H9 (cell line): ENCODE results near the gene CUEDC1. TPM values are rescaled to one million over a fixed set of nuclear protein-coding genes. Genes with fewer than 3 reads are reported as not detected.
A peak's percentile ranks its signal among the peaks of the same experiment; 100 is the strongest.

Experiments used
- DNase-seq: peaks from one replicate; pipeline ENCODE4 v3.0.0-alpha.2; 2017
- H2AFZ ChIP-seq: one replicate; pipeline ENCODE4 v1.6.1; 2013; ENCODE audit warnings: mild to moderate bottlenecking, low read length, control low read depth, moderate library complexity
- H2AK5ac ChIP-seq: 2 replicates; pipeline ENCODE4 v1.6.1; 2013; ENCODE audit warnings: low read length, control low read depth, mixed read lengths; ENCODE audit not compliant: insufficient read length
- H2BK120ac ChIP-seq: one replicate; pipeline ENCODE4 v1.6.1; 2013; ENCODE audit warnings: low read depth, mild to moderate bottlenecking, low read length, control low read depth, inconsistent platforms; ENCODE audit not compliant: poor library complexity, severe bottlenecking
- H2BK12ac ChIP-seq: 2 replicates; pipeline ENCODE4 v1.6.1; 2013; ENCODE audit warnings: low read length, control low read depth, mixed read lengths, low read depth; ENCODE audit not compliant: insufficient read length
- H2BK15ac ChIP-seq: 2 replicates; pipeline ENCODE4 v1.6.1; 2013; ENCODE audit warnings: low read depth, low read length, control low read depth
- H2BK20ac ChIP-seq: one replicate; pipeline ENCODE4 v1.6.1; 2013; ENCODE audit warnings: low read depth, mild to moderate bottlenecking, low read length, control low read depth, inconsistent platforms; ENCODE audit not compliant: poor library complexity, severe bottlenecking
- H2BK5ac ChIP-seq: 2 replicates; pipeline ENCODE4 v1.6.1; 2013; ENCODE audit warnings: low read length, control low read depth, mixed read lengths; ENCODE audit not compliant: insufficient read length
- H3K14ac ChIP-seq: 2 replicates; pipeline ENCODE4 v1.6.1; 2013; ENCODE audit warnings: low read length, control low read depth; ENCODE audit not compliant: insufficient read depth
- H3K18ac ChIP-seq: 2 replicates; pipeline ENCODE4 v1.6.1; 2013; ENCODE audit warnings: low read depth, mild to moderate bottlenecking, mixed read lengths, low read length, control low read depth; ENCODE audit not compliant: insufficient read length
- H3K23ac ChIP-seq: 2 replicates; pipeline ENCODE4 v1.6.1; 2013; ENCODE audit warnings: low read length, control low read depth, mixed read lengths, low read depth; ENCODE audit not compliant: insufficient read length
- H3K23me2 ChIP-seq: 2 replicates; pipeline ENCODE4 v1.6.1; 2013; ENCODE audit warnings: low read depth, mild to moderate bottlenecking, mixed read lengths, low read length, control low read depth; ENCODE audit not compliant: insufficient read length, poor library complexity, severe bottlenecking
- H3K27ac ChIP-seq: 2 replicates; pipeline ENCODE4 v1.5.1; 2013; ENCODE audit warnings: low read length, control low read depth, mixed read lengths, low read depth; ENCODE audit not compliant: insufficient read length
- H3K27me3 ChIP-seq: 2 replicates; pipeline ENCODE4 v1.6.1; 2013; ENCODE audit warnings: low read length, control low read depth, inconsistent platforms; ENCODE audit not compliant: insufficient read depth
- H3K4ac ChIP-seq: 2 replicates; pipeline ENCODE4 v1.6.1; 2013; ENCODE audit warnings: low read depth, mild to moderate bottlenecking, control low read depth, inconsistent platforms, low read length, moderate library complexity
- H3K4me1 ChIP-seq: 2 replicates; pipeline ENCODE4 v1.6.1; 2013; ENCODE audit warnings: low read length, control low read depth, inconsistent platforms; ENCODE audit not compliant: insufficient read depth
- H3K4me2 ChIP-seq: 2 replicates; pipeline ENCODE4 v1.6.1; 2013; ENCODE audit warnings: low read length, control low read depth, mixed read lengths; ENCODE audit not compliant: insufficient read length, insufficient read depth
- H3K56ac ChIP-seq: 2 replicates; pipeline ENCODE4 v1.6.1; 2013; ENCODE audit warnings: low read depth, mild to moderate bottlenecking, mixed read lengths, low read length, control low read depth; ENCODE audit not compliant: insufficient read length
- H3K79me1 ChIP-seq: 2 replicates; pipeline ENCODE4 v1.6.1; 2013; ENCODE audit warnings: low read depth, mild to moderate bottlenecking, moderate library complexity, low read length, control low read depth, inconsistent platforms; ENCODE audit not compliant: insufficient read depth, poor library complexity, severe bottlenecking
- H3K79me2 ChIP-seq: 2 replicates; pipeline ENCODE4 v1.6.1; 2013; ENCODE audit warnings: low read length, control low read depth, inconsistent platforms; ENCODE audit not compliant: insufficient read depth
- H3K9ac ChIP-seq: 2 replicates; pipeline ENCODE4 v1.6.1; 2013; ENCODE audit warnings: low read length, control low read depth, mixed read lengths; ENCODE audit not compliant: insufficient read length; ENCODE audit errors: extremely low read depth
- H3K9me3 ChIP-seq: one replicate; pipeline ENCODE4 v1.6.1; 2013; ENCODE audit warnings: low read depth, low read length, inconsistent platforms; ENCODE audit not compliant: control insufficient read depth
- H3T11ph ChIP-seq: one replicate; pipeline ENCODE4 v1.6.1; 2013; ENCODE audit warnings: mild to moderate bottlenecking, low read length, control low read depth, inconsistent platforms
- H4K20me1 ChIP-seq: one replicate; pipeline ENCODE4 v1.6.1; 2013; ENCODE audit not compliant: control insufficient read depth, insufficient read length, insufficient read depth
- H4K5ac ChIP-seq: 2 replicates; pipeline ENCODE4 v1.6.1; 2013; ENCODE audit warnings: low read depth, mild to moderate bottlenecking, mixed read lengths, low read length, control low read depth; ENCODE audit not compliant: insufficient read length
- H4K8ac ChIP-seq: replicated peaks from 2 replicates; pipeline ENCODE4 v1.6.1; 2013; ENCODE audit warnings: low read length, control low read depth, mixed read lengths, low read depth; ENCODE audit not compliant: insufficient read length
- H4K91ac ChIP-seq: 2 replicates; pipeline ENCODE4 v1.6.1; 2013; ENCODE audit warnings: low read depth, mild to moderate bottlenecking, moderate library complexity, mixed read lengths, low read length, control low read depth; ENCODE audit not compliant: insufficient read length
- H3K27ac Mint-ChIP-seq, 3 experiments: 2 replicates in 2 of 3; 3 replicates in 1 of 3; pipeline ENCODE4 v1.8.0; 2020 to 2021; ENCODE audit warnings: mixed read lengths in 3 of 3, mild to moderate bottlenecking in 1 of 3, moderate library complexity in 1 of 3
- H3K27me3 Mint-ChIP-seq: 2 replicates; pipeline ENCODE4 v1.8.0; 2021; ENCODE audit warnings: low read depth, mild to moderate bottlenecking, moderate library complexity, mixed read lengths
- H3K36me3 Mint-ChIP-seq, 3 experiments: 2 replicates in 2 of 3; 3 replicates in 1 of 3; pipeline ENCODE4 v1.8.0; 2020 to 2021; ENCODE audit warnings: low read depth in 3 of 3, mixed read lengths in 3 of 3; ENCODE audit not compliant: insufficient read depth in 1 of 3
- H3K4me1 Mint-ChIP-seq, 2 experiments: 2 replicates each; pipeline ENCODE4 v1.8.0; 2020; ENCODE audit warnings: mixed read lengths in 2 of 2
- H3K4me3 Mint-ChIP-seq, 2 experiments: 2 replicates in 1 of 2; 3 replicates in 1 of 2; pipeline ENCODE4 v1.8.0; 2020 to 2021; ENCODE audit warnings: mild to moderate bottlenecking in 2 of 2, mixed read lengths in 2 of 2, moderate library complexity in 1 of 2
- H3K9me3 Mint-ChIP-seq, 2 experiments: 2 replicates in 1 of 2; 3 replicates in 1 of 2; pipeline ENCODE4 v1.8.0; 2020; ENCODE audit warnings: mild to moderate bottlenecking in 2 of 2, mixed read lengths in 2 of 2, moderate library complexity in 1 of 2
- WGBS: extraction: QIAGEN DNeasy Blood & Tissue Kit; methylation state at CpG from one replicate; pipeline ENCODE4 v1.1.7; 2013; ENCODE audit warnings: missing lambda C conversion rate, low lambda C conversion rate, mixed read lengths; ENCODE audit not compliant: insufficient read length; ENCODE audit errors: extremely low coverage; 5-methylcytosine and 5-hydroxymethylcytosine counted together
- total RNA-seq: library from RNA; stranded (reverse); gene quantifications from 2 replicates; pipeline ENCODE4 v1.2.1, GENCODE V29; 2021
- TF ChIP-seq, protein P1 (sequence below): fragments of 200-600 bp; sonication (generic); conservative IDR thresholded peaks from 3 replicates; pipeline ENCODE4 v1.8.0; 2021; ENCODE audit warnings: antibody characterized with exemption, mild to moderate bottlenecking

The CUEDC1 gene
- total RNA-seq, 1 experiment from 2014 or later = 7.3 TPM

DNA sequence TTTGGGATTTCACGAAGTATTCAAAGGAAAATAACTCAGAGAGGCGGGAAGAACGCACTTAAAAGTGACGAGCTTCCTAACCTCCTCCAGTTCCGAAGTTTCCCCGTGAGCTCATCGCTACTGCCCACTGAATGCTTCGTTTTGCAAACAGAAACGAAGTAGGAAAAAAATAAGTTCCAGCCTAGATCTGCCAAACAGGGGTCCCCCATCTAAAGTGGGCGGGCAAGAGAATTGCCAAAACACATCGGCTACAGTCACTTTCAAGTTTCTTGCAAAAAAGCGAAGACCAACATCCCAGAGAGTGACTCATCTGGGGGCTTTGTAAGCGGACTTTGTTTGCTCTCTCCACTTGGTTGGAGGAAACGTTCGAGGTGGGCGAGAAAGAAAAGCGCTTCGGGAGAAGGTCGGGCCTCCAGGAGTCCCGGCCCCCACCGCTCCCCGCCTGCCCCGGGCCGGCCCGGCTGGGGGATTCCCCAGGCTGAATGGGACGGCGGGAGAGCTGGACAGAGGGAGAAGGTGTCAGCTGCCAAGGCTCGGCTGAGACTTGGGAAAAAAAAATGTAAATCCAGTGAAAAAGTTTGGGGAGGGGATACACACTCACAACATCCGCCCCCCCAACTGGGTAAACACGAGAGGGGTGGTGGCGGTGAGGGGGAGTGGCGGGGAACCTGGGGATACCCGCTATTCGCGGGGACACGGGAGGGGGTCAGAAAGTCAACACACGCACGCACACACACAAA is 31.8 kb upstream of the CUEDC1 start:
- Histone ChIP-seq H4K20me1 (no peaks in the 10 kb centered on the region), H2BK12ac (no peak overlapping the region), H3K27ac (no peak overlapping the region), H3K14ac (peak overlapping the region; percentile 43), H3K27me3 (no peaks in the 10 kb centered on the region), H3K56ac (no peak overlapping the region), H3K9ac (peak overlapping the region; percentile 85), H4K91ac (no peak overlapping the region), H2BK15ac (no peak overlapping the region), H3K23ac (no peak overlapping the region), H3T11ph (no peak overlapping the region), H2BK20ac (no peak overlapping the region), H2AK5ac (no peak overlapping the region), H4K8ac (no peak overlapping the region), H3K9me3 (no peaks in the 10 kb centered on the region), H3K4ac (no peak overlapping the region), H2BK5ac (no peak overlapping the region), H4K5ac (no peak overlapping the region), H3K79me2 (peaks cover 17% of the 10 kb centered on the region; the same call in 1 of the 2 replicates), H2BK120ac (no peak overlapping the region), H3K4me2 (peak overlapping the region; percentile 97), H3K23me2 (peaks cover 12% of the 10 kb centered on the region), H3K79me1 (peaks cover 6% of the 10 kb centered on the region), H2AFZ (no peak overlapping the region), H3K18ac (peak overlapping the region; percentile 72), H3K4me1 (no peaks in the 10 kb centered on the region)
- H3K36me3 Mint-ChIP-seq = peaks cover 0 to 13% (median 12%) of the 10 kb centered on the region in 3 experiments
- no CpG with 5 or more reads among the region's 38 CpGs for WGBS
- H3K27me3 Mint-ChIP-seq = no peaks in the 10 kb centered on the region
- TF ChIP-seq, protein P1, sequence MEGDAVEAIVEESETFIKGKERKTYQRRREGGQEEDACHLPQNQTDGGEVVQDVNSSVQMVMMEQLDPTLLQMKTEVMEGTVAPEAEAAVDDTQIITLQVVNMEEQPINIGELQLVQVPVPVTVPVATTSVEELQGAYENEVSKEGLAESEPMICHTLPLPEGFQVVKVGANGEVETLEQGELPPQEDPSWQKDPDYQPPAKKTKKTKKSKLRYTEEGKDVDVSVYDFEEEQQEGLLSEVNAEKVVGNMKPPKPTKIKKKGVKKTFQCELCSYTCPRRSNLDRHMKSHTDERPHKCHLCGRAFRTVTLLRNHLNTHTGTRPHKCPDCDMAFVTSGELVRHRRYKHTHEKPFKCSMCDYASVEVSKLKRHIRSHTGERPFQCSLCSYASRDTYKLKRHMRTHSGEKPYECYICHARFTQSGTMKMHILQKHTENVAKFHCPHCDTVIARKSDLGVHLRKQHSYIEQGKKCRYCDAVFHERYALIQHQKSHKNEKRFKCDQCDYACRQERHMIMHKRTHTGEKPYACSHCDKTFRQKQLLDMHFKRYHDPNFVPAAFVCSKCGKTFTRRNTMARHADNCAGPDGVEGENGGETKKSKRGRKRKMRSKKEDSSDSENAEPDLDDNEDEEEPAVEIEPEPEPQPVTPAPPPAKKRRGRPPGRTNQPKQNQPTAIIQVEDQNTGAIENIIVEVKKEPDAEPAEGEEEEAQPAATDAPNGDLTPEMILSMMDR = no peak
- H3K4me1 Mint-ChIP-seq = peaks cover 47 to 56% of the 10 kb centered on the region in 2 experiments
- no peaks in the 10 kb centered on the region for H3K9me3 Mint-ChIP-seq
- H3K4me3 Mint-ChIP-seq = peak overlapping the region; percentile 90 to 97
- DNase-seq = no peak
- H3K27ac Mint-ChIP-seq = peak overlapping the region; percentile 93 to 97 (median 94)
